Measurements from ENCODE around the gene FLOT2.
A peak's percentile ranks its signal among the peaks of the same experiment; 100 is the strongest.
"Not testable (repeated sequence)": the region's sequence is repeated elsewhere in the genome, so short reads cannot be mapped to it uniquely, and the experiment has no call there.

Gene FLOT2

GRCh38 chr17:28896884-28897768 lies at the start of gene FLOT2:
Gene FLOT2, minus strand, starts transcription at chr17:28897733. Its CDS starts 159 bp downstream, at chr17:28897574.
- DNase-seq (ENCODE audit: low read depth): peak; percentile 54

GRCh38 chr17:28946239-28946638 lies 48.7 kb upstream of the FLOT2 start:
- no peak for DNase-seq (ENCODE audit: low read depth)

GRCh38 chr17:28944862-28945741 lies 47.6 kb upstream of the FLOT2 start:
- DNase-seq (ENCODE audit: low read depth): no peak

GRCh38 chr17:28944343-28944742 lies 46.8 kb upstream of the FLOT2 start:
- DNase-seq (ENCODE audit: low read depth): no peak

- DNase-seq (ENCODE audit: low read depth): no peak
Observed at GRCh38 chr17:28942925-28943324, 45.4 kb upstream of the FLOT2 start.

- no peak for DNase-seq (ENCODE audit: low read depth)
Observed at GRCh38 chr17:28941251-28941650, 43.7 kb upstream of the FLOT2 start.

- DNase-seq (ENCODE audit: low read depth): no peak
Observed at GRCh38 chr17:28940675-28941074, 43.1 kb upstream of the FLOT2 start.

- DNase-seq (ENCODE audit: low read depth): no peak
Observed at GRCh38 chr17:28940142-28940541, 42.6 kb upstream of the FLOT2 start.

- no peak for DNase-seq (ENCODE audit: low read depth)
Observed at GRCh38 chr17:28938552-28938951, 41.0 kb upstream of the FLOT2 start.

GRCh38 chr17:28937044-28937729 lies 39.7 kb upstream of the FLOT2 start:
- DNase-seq (ENCODE audit: low read depth): no peak

GRCh38 chr17:28935744-28936460 lies 38.4 kb upstream of the FLOT2 start:
- DNase-seq (ENCODE audit: low read depth): no peak

- DNase-seq (ENCODE audit: low read depth): not testable (repeated sequence)
Observed at GRCh38 chr17:28934508-28934907, 37.0 kb upstream of the FLOT2 start.

GRCh38 chr17:28929787-28930186 lies 32.3 kb upstream of the FLOT2 start:
- no peak for DNase-seq (ENCODE audit: low read depth)

GRCh38 chr17:28928061-28928460 lies 30.5 kb upstream of the FLOT2 start:
- no peak for DNase-seq (ENCODE audit: low read depth)

- no peak for DNase-seq (ENCODE audit: low read depth)
Observed at GRCh38 chr17:28926786-28927185, 29.3 kb upstream of the FLOT2 start.

- DNase-seq (ENCODE audit: low read depth): no peak
Observed at GRCh38 chr17:28926366-28926765, 28.8 kb upstream of the FLOT2 start.

GRCh38 chr17:28925912-28926365 lies 28.4 kb upstream of the FLOT2 start:
- DNase-seq (ENCODE audit: low read depth): no peak

- no peak for DNase-seq (ENCODE audit: low read depth)
Observed at GRCh38 chr17:28920201-28920600, 22.7 kb upstream of the FLOT2 start.

- DNase-seq (ENCODE audit: low read depth): no peak
Observed at GRCh38 chr17:28918295-28918694, 20.8 kb upstream of the FLOT2 start.

- no peak for DNase-seq (ENCODE audit: low read depth)
Observed at GRCh38 chr17:28917465-28917864, 19.9 kb upstream of the FLOT2 start.

- DNase-seq (ENCODE audit: low read depth): no peak
Observed at GRCh38 chr17:28917029-28917428, 19.5 kb upstream of the FLOT2 start.

All from stimulated activated CD8-positive, alpha-beta memory T cell treated with anti-CD3 and anti-CD28 coated beads, Interleukin-12 subunit alpha, Interleukin-12 subunit beta, amount 100 ng/mL, for 1 hour (primary cell).